NCI-H2196 treated with DMSO at 0.1 percent for 48 hours (cell line): ENCODE results near the gene PDE10A.
"Not testable (repeated sequence)": the region's sequence is repeated elsewhere in the genome, so short reads cannot be mapped to it uniquely, and the experiment has no call there.

Source experiments
- DNase-seq: peaks from one replicate; lab custom pipeline; 2025; ENCODE audit not compliant: unreplicated experiment; lab: John Stamatoyannopoulos, UW

Gene PDE10A

DNA sequence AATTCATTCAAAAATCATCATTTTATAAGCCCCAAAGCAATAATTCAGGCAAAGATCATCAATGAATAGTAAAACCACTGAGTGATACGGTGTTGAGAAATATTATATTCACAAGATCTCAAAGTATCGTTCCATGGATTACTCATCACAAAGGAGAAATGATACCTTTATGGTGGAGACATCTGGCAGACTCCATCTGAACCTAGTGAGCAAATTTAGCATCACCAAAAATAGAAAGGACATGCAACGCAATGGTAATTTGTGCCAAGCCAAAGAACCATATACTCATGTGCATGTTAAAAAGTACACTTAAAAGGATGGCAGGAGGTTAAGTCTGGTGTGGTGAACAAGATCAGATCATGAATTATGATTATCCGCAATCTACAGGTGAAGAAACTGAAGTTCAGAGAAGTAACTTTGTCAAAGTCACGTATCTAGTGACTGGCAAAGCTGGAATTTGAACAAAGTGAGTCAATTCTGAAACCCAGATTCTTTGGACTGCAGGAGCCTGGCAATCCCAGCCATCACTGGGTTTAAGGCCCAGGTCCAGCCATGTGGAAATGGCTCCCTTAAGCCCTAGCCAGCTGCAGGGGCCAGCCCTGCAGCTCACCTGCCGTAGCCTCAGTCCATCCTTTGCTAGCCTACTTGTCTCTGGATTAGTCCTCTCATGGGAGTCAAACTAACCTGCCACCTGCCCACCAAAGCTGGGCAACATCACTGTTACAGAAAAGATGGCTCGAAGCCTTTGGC lies 68.3 kb downstream of the PDE10A start:
- DNase-seq = no peak

DNA sequence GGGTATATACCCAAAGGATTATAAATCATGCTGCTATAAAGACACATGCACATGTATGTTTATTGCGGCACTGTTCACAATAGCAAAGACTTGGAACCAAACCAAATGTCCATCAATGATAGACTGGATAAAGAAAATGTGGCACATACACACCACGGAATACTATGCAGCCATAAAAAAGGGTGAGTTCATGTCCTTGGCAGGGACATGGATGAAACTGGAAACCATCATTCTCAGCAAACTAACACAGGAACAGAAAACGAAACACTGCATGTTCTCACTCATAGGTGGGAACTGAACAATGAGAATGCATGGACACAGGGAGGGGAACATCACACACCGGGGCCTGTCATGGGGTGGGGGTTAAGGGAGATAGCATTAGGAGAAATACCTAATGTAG lies 70.1 kb downstream of the PDE10A start:
- DNase-seq = not testable (repeated sequence)

DNA sequence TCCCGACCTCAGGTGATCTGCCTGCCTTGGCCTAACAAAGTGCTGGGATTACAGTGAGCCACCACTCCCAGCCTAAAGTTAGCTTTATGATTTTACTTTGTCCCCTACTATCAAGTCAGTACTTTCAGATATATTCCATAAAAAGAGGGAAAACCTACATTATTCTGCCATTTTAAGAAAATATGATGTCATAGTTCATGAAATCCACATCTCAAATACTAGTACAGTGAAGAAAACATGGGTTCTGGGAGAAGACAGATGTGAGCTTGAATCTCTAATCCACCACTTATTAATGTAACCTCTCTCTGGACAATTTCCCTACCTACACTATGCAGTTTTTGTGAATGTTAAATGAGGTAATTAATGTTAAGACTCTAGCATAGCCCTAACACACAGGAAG lies 74.5 kb downstream of the PDE10A start:
- DNase-seq = no peak

- DNase-seq = no peak
Observed at GRCh38 chr6:165587206-165587605, 75.8 kb downstream of the PDE10A start.

DNA sequence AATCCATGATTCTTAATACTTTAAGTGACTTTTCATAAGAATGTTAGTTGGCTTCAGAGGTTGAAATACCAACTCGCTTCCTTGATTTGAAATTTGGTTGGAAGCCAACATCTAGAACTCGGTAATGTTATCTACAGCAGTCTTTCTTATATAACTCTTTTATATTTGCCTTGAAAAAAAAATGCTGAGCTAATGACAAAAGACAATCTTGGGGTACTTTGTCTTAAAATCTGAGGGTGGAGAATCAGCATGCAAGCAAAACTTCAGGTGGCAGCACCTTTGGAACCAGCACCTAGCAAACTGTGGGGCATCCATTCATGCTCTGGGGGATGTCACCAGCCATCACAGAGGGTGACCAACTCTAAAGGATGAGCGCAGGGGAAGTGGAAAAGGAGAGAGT lies 76.3 kb downstream of the PDE10A start:
- DNase-seq = no peak

DNA sequence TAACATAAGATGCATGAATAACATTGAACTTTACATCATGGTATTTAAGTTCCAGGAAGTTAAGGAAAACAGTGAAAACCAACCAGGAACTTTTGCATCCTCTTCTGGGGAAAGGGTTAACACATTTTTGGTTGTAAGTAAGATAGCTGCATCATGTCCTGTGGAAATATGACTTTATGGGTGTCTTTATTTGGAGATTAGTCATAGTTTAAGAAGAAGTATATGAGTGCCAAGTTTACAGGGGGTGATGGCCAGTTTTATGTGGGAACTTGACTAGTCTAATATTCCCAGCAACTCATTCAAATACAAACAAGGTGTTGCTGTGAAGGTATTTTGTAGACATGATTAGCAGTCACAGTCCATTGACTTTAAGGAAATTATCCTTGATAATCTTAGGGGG lies 78.0 kb downstream of the PDE10A start:
- no peak for DNase-seq

- DNase-seq = no peak
Observed at GRCh38 chr6:165584541-165584940, 78.5 kb downstream of the PDE10A start.

DNA sequence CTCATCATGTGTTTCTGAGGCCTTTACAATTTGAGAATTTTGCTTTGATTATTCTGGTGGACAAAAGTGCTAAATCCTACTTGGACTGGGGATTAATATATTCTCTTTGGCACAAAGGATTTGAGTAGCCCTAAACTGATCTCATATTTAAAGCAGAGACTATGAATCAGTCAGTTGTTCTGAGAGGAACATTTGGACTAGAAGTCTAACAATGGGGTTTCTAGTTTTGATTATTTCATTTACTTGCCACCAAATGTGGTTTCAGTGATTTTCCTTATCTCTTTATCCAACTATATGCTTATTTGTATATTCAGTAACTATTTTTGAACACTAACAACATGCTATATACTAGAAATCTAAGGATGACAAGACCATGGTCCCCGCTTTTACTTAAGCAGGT lies 81.4 kb downstream of the PDE10A start:
- DNase-seq = no peak

GRCh38 chr6:165580136-165580535 lies 82.9 kb downstream of the PDE10A start:
- no peak for DNase-seq

GRCh38 chr6:165579151-165579550 lies 83.9 kb downstream of the PDE10A start:
- no peak for DNase-seq

GRCh38 chr6:165577556-165577955 lies 85.5 kb downstream of the PDE10A start:
- DNase-seq = no peak

DNA sequence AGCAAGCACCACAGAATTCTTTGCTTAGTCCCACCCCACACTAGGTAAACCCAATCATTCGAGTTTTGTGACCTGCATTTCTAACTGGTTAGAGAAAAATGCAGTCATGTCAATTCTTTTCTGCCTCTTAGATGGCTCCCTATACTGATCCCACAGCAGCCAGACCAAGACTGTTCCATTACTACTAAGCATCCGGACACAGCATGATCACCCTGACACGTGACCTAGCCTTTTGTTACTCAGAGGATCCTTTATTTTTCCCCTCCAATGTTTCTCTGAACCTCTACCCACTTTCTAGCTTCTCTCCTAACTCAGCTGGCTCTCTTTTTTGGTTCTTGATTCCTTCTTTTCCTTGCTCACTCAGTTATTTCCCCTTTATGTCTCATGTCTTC lies 87.9 kb downstream of the PDE10A start:
- DNase-seq = no peak

DNA sequence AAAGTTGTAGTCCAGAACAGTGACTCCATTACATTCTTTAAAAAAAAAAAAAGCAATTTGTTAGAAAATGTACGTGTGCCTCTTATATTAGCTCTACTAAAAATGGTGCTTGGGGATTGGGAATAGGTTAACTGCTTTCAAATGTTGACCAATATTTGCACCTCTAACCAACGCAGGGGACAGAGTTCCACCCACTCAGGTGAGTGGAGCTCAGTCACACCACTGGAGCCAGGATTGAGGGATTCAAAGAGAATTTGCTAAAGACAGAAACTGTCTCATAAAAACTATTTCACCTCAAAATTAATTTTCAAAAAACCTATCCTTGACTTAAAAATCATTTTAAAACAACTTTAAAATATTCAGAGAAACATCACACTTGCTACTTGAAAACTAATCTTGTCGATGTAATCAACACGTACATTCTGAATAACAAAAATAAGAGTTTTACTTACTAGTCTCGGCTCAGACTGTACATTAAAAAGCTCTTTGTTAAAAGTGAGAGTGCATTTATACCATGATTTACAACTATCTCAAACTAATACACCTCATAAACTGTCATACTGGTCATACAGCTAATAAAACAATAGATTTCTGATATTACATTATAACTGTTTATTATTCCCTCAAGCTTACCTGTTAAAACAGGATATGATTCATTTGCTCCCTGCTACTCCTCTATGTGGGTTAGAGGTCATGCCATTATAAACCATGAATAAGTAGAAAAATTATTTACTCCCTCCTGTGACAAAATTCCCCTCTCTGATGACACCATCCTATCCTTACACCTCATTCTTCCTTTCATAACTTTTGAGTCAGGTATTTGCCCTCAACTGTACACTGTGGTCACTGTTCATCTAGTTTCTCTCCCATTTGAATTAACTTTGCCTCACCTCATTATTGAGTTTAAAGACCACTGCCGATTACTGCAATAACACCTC lies 88.6 kb downstream of the PDE10A start:
- DNase-seq = no peak

GRCh38 chr6:165573671-165574070 lies 89.4 kb downstream of the PDE10A start:
- DNase-seq = peak; percentile 22

DNA sequence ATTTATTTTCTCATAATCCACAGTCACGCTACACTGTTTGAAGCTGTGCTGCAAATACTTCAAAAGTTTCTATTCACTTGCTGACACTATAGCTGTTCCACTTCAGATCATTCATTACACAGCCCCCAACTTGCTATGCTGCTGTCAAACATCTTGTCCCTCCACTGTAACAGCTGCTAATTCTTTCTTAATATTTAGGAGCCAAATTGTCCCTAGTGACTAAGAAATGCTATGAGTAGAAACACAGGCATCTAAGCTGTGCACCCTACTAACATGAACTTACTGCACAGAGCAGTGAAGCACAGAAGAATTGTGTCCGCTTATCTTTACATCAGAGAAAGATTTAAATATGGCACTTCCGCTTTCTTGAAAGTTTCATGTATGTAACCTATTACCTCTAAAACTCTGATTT lies 91.3 kb downstream of the PDE10A start:
- DNase-seq = no peak

DNA sequence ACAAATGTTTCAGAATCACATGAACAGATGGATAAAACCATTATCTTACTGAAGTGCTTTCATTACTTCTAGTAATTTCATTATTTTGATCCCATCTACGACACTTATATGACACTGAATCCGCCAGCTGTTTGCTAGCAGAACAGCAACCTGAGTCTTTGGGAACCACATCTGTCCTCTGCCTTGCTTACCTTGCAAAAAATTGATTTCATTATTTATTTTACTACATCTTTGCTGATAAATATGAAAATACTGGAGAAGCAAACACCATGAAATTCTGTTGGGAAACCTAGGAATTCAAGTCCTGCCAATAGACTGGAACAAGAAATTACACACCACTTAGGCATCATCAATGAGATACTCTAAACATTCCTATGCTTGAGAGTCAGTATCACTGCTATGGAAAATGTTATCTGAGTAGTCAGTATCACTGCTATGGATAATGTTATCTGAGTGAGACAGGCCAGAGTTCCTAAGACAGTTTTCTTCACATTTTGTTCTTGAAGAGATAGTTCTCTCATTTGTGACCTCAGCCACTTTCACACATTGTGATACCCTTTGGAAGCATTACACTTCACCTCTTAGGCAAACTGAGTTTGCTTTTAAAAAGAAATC lies 91.9 kb downstream of the PDE10A start:
- no peak for DNase-seq

DNA sequence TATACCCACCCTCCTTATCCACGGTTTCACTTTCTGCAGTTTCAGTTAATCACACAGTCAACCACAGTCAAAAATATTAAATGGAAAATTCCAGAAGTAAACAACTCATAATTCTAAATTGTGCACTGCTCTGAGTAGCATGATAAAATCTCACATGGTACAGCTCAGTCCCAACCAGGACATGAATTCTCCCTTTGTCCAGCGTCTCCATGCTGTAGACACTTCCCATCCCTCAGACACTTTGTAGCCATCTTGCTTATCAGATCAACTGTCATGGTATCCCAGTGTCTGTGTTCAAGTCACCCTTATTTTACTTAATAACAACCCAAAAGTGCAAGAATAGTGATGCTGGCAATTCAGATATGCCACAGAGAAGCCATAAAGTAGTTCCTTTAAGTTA lies 94.7 kb downstream of the PDE10A start:
- DNase-seq = no peak

GRCh38 chr6:165566088-165566828 lies 96.8 kb downstream of the PDE10A start:
- no peak for DNase-seq

DNA sequence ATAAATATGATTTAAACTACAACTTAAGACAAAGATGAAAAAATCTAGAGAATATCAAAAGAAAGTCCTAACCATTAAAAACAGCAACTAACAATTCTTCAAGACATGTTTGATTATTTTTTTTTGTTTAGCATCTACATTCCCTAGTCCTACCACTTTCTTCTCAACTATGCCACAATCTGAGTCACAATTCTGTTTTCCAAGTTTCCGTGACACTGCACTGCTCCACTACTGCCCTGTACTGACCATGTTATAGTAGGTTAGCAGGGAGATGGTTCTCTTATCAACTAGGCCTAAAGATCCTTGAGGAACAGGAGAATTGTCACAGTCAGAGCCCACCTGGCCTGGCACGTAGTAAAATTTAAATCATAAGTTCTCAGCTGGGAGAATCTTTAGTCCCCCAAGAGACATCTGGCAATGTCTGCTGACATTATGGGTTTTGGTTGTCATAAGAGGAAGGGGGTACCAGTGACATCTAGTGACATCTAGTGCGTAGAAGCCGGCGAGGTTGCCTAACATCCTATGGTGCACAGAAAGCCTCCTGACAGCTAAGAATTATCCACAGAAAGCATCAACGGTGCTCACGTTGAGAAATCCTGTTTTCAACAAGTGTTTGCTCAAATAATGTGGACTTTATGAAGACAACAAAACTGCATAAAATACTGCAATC lies 100.5 kb downstream of the PDE10A start:
- no peak for DNase-seq

GRCh38 chr6:165559632-165560031 lies 103.4 kb downstream of the PDE10A start:
- DNase-seq = no peak

- DNase-seq = not testable (repeated sequence)
Observed at GRCh38 chr6:165558097-165558496, 104.9 kb downstream of the PDE10A start.
